ENCODE measurements around the gene SHH. TPM values are rescaled to one million over a fixed set of nuclear protein-coding genes. Genes with fewer than 3 reads are reported as not detected.

The SHH gene
- total RNA-seq, 1 donor from 2014 or later = 0.26 TPM

DNA sequence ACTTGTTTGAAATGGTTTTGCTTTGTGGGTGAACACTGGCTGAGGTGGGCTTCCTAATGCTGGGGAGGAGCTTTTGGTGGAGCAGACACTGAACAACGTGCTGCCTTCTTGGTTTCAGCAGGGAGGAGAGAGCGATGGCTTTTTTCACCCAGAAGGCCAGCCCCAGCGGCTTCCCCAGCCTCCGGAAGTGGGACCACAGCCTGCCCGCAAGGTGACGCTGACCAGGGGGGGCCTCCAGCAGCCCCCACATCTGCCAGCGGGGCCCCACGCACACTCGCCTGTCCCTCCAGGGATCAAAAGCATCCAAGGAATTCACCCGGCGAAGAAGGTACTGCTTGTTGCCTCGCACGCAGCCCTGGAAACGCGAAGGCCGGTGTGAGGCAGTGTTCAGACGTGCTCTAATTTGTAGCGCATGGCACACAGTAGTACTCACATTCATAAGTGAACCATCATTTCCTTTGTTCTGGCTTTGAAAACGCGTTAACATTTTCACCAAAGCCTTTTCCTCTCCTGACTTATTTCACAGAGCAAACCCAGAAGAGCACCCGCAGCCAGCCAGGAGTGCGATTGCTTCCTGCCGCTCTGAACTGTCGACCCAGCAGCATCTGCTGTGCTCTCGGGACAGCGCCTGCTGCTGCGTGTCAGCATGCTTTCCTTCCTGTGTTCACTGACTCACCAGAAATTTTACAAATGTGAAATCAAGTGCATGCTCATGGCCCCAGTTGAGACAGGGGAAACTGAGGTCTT, 48.4 kb downstream of the SHH start:
- peaks cover 46% of the 10 kb centered on the region for H3K4me1 Mint-ChIP-seq (ENCODE audit: unreplicated experiment)
- H3K9me3 Mint-ChIP-seq (ENCODE audit: unreplicated experiment) = no peaks in the 10 kb centered on the region
- DNase-seq (ENCODE audit: low spot score) = peak; percentile 33
- H3K27ac Mint-ChIP-seq (ENCODE audit: unreplicated experiment) = peak overlapping the region; percentile 88
- TF ChIP-seq, protein P1, sequence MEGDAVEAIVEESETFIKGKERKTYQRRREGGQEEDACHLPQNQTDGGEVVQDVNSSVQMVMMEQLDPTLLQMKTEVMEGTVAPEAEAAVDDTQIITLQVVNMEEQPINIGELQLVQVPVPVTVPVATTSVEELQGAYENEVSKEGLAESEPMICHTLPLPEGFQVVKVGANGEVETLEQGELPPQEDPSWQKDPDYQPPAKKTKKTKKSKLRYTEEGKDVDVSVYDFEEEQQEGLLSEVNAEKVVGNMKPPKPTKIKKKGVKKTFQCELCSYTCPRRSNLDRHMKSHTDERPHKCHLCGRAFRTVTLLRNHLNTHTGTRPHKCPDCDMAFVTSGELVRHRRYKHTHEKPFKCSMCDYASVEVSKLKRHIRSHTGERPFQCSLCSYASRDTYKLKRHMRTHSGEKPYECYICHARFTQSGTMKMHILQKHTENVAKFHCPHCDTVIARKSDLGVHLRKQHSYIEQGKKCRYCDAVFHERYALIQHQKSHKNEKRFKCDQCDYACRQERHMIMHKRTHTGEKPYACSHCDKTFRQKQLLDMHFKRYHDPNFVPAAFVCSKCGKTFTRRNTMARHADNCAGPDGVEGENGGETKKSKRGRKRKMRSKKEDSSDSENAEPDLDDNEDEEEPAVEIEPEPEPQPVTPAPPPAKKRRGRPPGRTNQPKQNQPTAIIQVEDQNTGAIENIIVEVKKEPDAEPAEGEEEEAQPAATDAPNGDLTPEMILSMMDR (IDR thresholded peaks at IDR 0.05; ENCODE audit: unreplicated experiment) = no peak
- H3K36me3 Mint-ChIP-seq (ENCODE audit: low read depth, unreplicated experiment) = peaks cover 12% of the 10 kb centered on the region
- H3K27me3 Mint-ChIP-seq (ENCODE audit: unreplicated experiment) = peaks cover 5% of the 10 kb centered on the region
- H3K4me3 Mint-ChIP-seq (ENCODE audit: unreplicated experiment) = peak overlapping the region; percentile 45

DNA sequence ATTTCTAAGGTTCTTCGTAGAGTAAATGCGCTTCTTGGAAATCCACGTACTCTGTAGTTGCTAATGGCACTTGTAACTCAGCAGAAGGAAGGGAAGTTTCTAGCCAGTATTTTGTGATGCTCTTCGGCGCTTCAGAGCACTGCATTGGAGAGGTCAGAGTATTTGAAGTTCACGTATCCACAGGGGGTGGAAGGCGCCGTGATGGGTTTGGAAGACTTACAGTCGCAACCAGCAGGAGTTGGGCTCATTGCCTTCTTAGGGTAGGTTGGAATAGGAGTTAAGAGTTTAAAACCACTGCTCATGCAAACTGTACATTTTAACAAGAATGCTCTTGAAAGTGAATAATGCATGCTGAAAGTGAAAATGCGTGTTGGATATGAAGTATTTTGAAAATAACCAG, 49.1 kb downstream of the SHH start:
- TF ChIP-seq, protein P1 (IDR thresholded peaks at IDR 0.05; ENCODE audit: unreplicated experiment) = no peak
- Mint-ChIP-seq H3K9me3 (ENCODE audit: unreplicated experiment) (no peaks in the 10 kb centered on the region), H3K36me3 (ENCODE audit: low read depth, unreplicated experiment) (peaks cover 11% of the 10 kb centered on the region), H3K27me3 (ENCODE audit: unreplicated experiment) (peaks cover 5% of the 10 kb centered on the region), H3K4me3 (ENCODE audit: unreplicated experiment) (peak overlapping the region; percentile 48), H3K4me1 (ENCODE audit: unreplicated experiment) (peaks cover 46% of the 10 kb centered on the region), H3K27ac (ENCODE audit: unreplicated experiment) (peak overlapping the region; percentile 43)
- DNase-seq (ENCODE audit: low spot score) = no peak

DNA sequence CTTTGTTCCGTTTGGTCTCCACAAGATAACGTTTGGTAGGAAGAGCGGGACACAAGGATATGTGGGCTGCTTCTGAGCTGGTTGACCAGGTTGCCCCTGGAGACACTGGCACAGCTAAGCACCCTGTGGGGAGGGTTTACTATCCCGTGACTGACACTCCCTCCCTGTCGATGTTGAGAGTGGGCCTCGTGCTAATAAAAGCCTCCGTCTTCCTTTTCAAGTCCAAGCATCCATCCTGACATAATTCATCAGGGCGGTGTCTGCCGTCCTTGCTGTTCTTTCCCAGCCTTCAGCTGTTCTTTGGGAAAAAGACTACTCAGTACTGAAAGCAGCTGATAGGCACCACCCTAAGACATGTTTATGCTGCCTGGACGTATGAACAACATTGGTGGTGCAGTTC, 49.6 kb downstream of the SHH start:
- H3K27me3 Mint-ChIP-seq (ENCODE audit: unreplicated experiment) = peaks cover 5% of the 10 kb centered on the region
- peaks cover 15% of the 10 kb centered on the region for H3K36me3 Mint-ChIP-seq (ENCODE audit: low read depth, unreplicated experiment)
- DNase-seq (ENCODE audit: low spot score) = no peak
- peaks cover 46% of the 10 kb centered on the region for H3K4me1 Mint-ChIP-seq (ENCODE audit: unreplicated experiment)
- H3K9me3 Mint-ChIP-seq (ENCODE audit: unreplicated experiment) = no peaks in the 10 kb centered on the region
- TF ChIP-seq, protein P1 (IDR thresholded peaks at IDR 0.05; ENCODE audit: unreplicated experiment) = no peak
- peak overlapping the region; percentile 43 for H3K27ac Mint-ChIP-seq (ENCODE audit: unreplicated experiment)
- H3K4me3 Mint-ChIP-seq (ENCODE audit: unreplicated experiment) = no peak overlapping the region

DNA sequence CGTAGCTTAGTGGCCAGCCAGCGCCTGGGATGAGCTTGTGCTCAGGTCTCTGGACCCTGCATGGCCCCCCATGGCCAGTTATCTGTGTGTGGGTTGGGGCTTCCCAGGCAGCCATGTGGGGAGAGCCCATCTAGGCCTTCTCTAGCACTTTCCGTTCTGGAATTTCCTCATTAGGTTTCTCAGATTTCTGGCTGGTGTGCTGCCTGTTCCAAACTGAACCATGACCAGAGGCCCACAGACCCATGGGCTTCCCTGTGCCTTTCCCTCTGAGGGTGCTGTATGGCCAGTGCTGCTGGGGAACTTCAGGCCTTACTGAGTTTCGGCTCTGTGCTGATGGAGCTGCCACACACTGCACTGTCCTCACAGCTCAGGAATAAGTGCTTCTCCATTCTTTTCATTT, 50.2 kb downstream of the SHH start:
- H3K36me3 Mint-ChIP-seq (ENCODE audit: low read depth, unreplicated experiment) = peaks cover 15% of the 10 kb centered on the region
- H3K4me1 Mint-ChIP-seq (ENCODE audit: unreplicated experiment) = peaks cover 46% of the 10 kb centered on the region
- no peaks in the 10 kb centered on the region for H3K9me3 Mint-ChIP-seq (ENCODE audit: unreplicated experiment)

DNA sequence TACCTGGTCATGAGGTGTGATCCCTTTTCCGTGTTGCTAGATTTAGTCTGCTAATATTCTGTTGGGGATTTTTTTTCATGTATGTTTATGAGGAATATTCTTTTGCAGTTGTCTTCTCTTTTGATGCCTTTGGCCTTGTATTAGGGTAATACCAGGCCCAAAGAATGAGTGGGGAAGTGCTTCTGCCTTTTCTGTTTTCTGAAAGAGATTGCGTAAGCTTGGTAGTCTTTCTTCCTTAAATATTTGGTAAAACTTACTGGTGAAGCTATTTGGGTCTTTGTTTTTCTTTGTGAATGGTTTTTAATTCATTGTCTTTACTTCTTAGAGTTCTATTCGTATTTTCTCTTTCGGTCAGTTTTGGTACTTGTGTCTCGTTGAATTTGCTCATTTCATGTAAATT, 51.1 kb downstream of the SHH start:
- Mint-ChIP-seq H3K27ac (ENCODE audit: unreplicated experiment) (peak overlapping the region; percentile 16), H3K4me3 (ENCODE audit: unreplicated experiment) (no peak overlapping the region), H3K27me3 (ENCODE audit: unreplicated experiment) (peaks cover 5% of the 10 kb centered on the region), H3K9me3 (ENCODE audit: unreplicated experiment) (no peaks in the 10 kb centered on the region), H3K4me1 (ENCODE audit: unreplicated experiment) (peaks cover 46% of the 10 kb centered on the region), H3K36me3 (ENCODE audit: low read depth, unreplicated experiment) (peaks cover 15% of the 10 kb centered on the region)
- TF ChIP-seq, protein P1 (IDR thresholded peaks at IDR 0.05; ENCODE audit: unreplicated experiment) = no peak
- no peak for DNase-seq (ENCODE audit: low spot score)

More for the DNA sequence above, 50.2 kb downstream of the SHH start:
- TF ChIP-seq, protein P1 (IDR thresholded peaks at IDR 0.05; ENCODE audit: unreplicated experiment) = no peak
- DNase-seq (ENCODE audit: low spot score) = no peak
- Mint-ChIP-seq H3K4me3 (ENCODE audit: unreplicated experiment) (no peak overlapping the region), H3K27ac (ENCODE audit: unreplicated experiment) (no peak overlapping the region), H3K27me3 (ENCODE audit: unreplicated experiment) (peaks cover 5% of the 10 kb centered on the region)

All from endothelial cell (in vitro differentiated cells).